EL (cell line): Measurements from ENCODE around the gene NOTCH4.
"Not testable (repeated sequence)": the region's sequence is repeated elsewhere in the genome, so short reads cannot be mapped to it uniquely, and the experiment has no call there.

Experiments
- DNase-seq: peaks from one replicate; pipeline ENCODE4 v3.0.0-alpha.2; 2016

Gene NOTCH4

DNA sequence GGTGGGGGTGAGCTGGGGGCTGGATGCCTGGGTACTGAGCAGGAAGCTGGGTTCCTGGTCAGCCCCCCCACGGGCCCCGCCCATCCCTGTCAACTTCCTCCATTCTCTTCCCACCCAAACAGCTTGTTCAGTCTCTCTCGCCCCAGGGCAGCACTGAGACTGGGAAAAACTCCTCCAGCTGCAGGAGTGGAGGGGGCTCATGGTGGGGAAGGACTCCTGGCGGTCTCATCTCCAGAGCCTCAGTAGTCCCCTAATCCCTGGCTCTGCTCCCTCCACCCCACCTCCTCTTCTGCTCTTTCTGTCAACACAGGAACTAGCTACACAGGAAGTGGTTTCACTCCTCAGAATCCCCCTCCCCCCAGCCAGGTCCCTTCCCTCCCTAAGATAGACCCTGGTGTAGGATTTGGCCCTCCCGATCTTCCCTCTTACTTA is 31.2 kb downstream of the NOTCH4 start, which contains the start of gene GPSM3:
TSS of gene GPSM3 (minus strand) at position 36 of the 432 bp plus-strand sequence. CDS start 130 bp downstream, outside the sequence.
- peak; percentile 58 for DNase-seq

DNA sequence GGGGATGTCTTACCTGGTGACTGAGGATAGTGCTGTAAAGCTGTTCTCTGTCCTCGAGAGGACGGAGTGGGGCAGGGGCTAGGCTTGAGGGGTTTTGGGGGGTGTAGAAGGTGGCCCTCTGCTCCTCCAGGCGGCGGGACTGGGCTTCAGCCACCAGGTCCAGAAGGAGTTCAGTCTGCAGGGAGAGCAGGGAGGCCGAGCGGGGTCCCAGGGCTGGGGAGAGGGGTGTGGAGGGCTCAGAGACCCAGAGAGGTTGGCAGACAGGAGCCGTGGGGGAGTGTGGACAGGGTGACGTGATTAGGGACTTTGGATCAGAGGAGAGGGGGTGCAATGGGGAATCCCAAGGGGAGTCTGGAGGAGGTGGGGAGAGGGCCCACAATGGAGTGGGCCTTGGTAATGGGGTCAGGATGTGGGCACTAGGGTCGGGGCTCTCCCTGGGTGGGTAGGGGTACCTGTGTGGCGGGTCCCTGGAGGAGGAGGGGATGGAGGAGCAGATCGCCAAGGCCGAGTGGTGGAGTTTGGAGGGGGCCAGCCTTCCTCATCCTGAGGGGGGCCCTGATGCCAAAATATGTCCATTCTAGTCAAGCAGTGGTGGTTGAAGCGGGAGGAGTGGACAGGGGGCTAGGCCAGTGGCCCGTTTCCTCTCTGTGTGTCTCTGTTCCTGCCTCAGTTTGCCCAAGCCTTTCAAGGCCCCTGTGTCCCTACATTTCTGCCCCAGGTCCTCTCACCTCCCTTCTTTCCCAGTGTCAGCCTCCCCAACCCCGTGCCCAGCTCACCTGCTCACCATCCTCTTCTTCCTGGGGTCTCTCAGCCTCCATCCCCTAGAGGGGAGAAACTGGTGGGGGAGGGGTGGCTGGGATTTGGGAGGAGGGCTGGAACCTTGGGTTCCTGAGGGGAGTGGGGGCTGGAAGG is 31.9 kb downstream of the NOTCH4 start:
- no peak for DNase-seq

- DNase-seq = no peak
These were observed 32.8 kb downstream of the NOTCH4 start for GRCh38 chr6:32190911-32191677.

- peak; percentile 93 for DNase-seq
These were observed 33.6 kb downstream of the NOTCH4 start, which contains the start of gene PBX2 for GRCh38 chr6:32190054-32190851. Gene PBX2 (minus strand): TSS chr6:32190202. CDS start chr6:32189915, 287 bp downstream.

DNA sequence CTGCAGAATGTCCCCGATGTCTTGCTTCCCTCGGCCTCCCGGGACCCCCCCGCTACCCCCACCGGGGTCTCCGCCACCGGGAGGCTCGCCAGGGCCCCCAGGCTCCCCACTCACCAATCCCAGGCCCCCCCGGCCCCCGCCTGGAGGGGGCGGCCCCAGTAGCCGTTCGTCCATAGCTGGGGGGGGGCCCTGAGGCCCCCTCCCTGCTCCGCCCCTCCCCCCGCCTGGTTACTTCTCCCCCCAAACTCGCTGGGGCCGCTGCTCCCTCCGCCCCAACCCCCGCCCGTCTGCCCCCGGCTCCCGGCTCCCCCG is 34.2 kb downstream of the NOTCH4 start:
- no peak for DNase-seq

DNA sequence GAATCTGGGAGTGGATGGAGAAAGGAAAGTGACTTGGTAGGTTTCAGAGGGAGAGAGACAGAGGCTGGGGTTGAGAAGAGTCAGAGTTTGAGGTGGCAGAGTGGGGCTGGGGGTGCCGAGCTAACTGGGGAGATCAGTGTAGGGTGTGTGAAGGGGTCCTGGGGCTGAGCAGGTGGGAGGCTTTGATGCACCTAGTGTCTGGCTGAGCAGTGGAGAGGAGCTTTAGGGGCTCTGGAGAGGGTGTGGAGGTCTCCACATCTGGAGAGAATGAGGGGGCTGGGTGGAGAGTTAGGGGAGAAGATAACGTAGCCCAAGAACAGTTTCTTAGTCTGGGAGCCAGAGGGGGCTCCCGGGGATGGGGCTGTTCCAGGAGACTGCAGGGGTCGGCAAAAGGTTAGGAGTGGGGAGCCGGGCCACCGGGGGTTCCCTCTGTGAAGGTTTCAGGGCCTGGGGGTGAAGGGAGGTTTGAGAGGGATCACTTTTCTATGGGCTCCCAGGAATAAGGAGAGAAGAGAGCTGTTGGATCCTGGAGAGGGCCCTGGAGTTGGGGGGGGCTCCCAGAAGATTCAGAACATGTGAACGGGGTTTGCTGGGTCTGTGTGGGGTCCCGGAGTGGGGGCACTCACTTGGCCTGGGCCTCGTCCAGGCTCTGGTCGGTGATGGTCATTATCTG is 34.7 kb downstream of the NOTCH4 start:
- DNase-seq = no peak

GRCh38 chr6:32188381-32189068 is 35.3 kb downstream of the NOTCH4 start:
- DNase-seq = no peak

- DNase-seq = not testable (repeated sequence)
These were observed 36.0 kb downstream of the NOTCH4 start for GRCh38 chr6:32187725-32188380.

- DNase-seq = no peak
These were observed 36.7 kb downstream of the NOTCH4 start for GRCh38 chr6:32187009-32187709.

GRCh38 chr6:32186151-32186840 is 37.6 kb downstream of the NOTCH4 start:
- DNase-seq = not testable (repeated sequence)

DNA sequence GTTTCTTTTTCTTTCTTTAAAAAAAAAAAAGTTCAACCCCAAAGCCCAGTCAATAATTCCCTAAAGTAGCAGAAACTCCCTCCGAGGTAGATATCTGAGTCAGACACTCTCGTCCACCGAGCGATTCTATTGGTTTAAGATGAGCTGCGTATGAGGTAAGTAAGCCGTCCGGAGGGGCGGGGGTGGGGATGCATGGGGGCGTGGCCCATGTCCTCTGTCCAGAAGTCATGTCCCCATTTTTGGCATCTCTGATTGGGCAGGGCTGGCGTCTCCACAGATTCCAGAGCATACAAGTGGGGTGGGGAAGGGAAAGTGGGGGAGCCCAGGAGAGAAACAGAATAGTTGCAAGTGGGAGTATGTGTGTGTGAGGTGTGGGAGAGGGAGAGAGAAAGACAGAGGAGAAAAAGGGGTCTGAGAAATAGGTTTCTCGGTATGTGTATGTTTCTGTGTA is 38.2 kb downstream of the NOTCH4 start:
- peak; percentile 95 for DNase-seq

- DNase-seq = no peak
These were observed 39.7 kb downstream of the NOTCH4 start, which contains the start of gene AGER for GRCh38 chr6:32184084-32184640. Gene AGER (minus strand): TSS chr6:32184253. CDS start chr6:32184222, 31 bp downstream.

GRCh38 chr6:32183483-32184083 is 40.3 kb downstream of the NOTCH4 start:
- no peak for DNase-seq

DNA sequence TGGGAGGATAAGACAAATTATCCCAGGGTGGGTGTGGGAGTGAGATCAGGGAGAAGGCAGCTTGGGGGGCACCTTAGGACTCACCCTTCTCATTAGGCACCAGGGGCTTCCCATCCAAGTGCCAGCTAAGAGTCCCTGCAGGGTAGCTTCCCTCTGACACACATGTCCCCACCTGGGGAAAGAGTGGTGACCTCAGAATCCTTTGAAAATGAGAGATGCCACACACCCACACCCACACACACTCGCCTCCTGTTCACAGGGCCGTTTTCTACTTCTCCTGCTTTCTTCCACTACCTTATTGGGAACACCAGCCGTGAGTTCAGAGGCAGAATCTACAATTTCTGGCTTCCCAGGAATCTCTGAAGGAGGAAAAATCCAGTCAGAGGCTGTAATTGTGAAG is 40.8 kb downstream of the NOTCH4 start:
- DNase-seq = no peak

DNA sequence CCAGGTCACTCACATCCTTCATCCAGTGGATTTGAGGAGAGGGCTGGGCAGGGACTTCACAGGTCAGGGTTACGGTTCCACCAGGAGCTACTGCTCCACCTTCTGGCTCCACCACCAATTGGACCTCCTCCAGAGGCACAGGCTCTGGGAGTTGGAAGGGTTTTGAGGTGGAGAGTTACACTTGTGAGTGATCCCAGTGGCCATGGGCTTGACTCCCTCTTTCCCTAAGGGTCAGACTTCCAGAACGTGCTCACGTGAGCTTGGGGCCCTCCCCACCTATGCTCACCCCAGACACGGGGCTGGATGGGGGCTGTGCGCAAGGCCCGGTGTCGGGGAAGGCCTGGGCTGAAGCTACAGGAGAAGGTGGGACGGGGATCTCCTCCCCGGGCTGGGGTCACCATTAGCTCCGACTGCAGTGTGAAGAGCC is 41.3 kb downstream of the NOTCH4 start:
- no peak for DNase-seq

DNA sequence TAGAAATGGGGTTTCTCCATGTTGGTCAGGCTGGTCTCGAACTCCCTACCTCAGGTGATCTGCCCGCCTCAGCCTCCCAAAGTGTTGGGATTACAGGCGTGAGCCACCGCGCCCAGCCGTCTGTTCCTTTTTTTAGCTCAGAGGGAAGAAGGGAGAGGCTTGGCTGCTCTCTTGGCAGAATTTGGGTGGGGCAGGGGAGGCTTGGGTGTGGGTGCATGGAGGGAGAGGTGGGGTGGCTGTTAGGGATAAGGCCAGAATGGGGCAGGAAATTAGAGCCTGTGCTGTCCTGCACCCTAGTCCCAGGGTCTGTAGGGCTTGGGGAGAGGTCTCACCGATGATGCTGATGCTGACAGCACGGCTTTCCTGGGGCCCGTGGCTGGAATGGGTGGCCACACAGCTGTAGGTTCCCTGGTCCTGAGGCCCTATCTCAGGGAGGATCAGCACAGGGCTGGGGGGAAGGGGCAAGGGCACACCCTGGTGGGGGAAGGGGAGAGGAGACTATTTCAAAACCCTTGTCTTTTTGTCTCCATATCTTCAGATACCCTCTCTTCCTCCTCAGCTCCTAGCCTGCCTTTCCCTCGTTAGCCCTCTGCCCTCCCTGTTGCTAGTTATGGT is 41.8 kb downstream of the NOTCH4 start:
- no peak for DNase-seq

DNA sequence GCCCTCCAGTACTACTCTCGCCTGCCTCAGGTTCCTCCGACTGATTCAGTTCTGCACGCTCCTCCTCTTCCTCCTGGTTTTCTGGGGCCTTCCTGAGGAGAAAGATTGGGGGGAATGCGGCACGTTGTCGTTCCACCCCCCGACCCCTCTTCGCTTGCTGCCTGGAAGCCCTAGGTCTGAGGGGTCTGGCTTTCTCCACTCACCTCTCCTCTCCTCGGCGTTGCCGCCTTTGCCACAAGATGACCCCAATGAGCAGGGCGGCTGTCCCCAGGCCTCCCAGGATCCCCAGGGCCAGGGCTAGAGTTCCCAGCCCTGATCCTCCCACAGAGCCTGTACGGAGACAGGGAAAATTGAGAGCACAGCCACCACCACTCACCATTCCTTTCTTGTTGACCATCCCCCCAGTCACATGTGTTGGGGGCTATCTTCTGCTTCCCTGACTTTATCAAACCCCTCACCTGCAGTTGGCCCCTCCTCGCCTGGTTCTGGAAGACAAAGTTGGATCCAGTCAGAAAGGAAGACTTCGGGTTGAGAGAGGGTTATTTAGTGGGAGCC is 42.6 kb downstream of the NOTCH4 start:
- no peak for DNase-seq
